HG03175 (cell line): ENCODE results near the gene ZNF468.
"Not testable (repeated sequence)": the region's sequence is repeated elsewhere in the genome, so short reads cannot be mapped to it uniquely, and the experiment has no call there.

Source experiments
- ATAC-seq: cut with Tn5 transposase; IDR thresholded peaks from one replicate; pipeline ENCODE4 v1.9.1; 2021; ENCODE audit warnings: mild to moderate bottlenecking, moderate library complexity; ENCODE audit not compliant: unreplicated experiment

The ZNF468 gene

DNA sequence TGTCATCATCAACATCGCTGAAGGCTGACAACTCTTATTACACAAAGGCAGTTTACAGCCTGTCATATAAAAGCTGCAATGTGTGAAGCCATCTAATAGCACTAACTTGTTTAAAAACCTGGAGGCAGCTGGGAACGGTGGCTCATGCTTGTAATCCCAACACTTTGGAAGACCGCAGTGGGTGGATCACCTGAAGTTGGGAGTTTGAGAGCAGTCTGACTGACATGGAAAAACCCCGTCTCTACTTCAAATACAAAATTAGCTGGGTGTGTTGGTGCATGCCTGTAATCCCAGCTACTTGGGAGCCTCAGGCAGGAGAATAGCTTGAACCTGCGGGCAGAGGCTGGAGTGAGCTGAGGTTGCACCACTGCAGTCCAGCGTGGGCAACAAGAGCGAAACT, 27.6 kb downstream of the ZNF468 start:
- ATAC-seq: not testable (repeated sequence)

DNA sequence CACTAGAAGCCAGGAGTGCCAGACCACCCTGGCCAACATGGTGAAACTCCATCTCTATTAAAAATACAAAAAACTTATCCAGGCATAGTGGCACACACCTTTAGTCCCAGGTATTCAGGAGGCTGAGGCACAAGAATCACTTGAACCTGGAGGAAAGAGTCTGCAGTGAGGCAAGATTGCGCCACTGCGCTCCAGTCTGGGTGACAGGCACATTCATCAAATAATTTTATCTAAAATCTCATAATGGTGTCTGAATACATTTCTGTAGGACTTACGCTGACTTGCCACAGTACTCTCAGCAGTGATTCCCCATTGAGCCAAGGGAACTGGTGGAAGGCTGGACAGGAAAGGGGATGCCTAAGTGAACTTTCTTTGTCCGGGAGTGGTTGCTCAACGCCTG, 31.7 kb downstream of the ZNF468 start:
- no peak for ATAC-seq

DNA sequence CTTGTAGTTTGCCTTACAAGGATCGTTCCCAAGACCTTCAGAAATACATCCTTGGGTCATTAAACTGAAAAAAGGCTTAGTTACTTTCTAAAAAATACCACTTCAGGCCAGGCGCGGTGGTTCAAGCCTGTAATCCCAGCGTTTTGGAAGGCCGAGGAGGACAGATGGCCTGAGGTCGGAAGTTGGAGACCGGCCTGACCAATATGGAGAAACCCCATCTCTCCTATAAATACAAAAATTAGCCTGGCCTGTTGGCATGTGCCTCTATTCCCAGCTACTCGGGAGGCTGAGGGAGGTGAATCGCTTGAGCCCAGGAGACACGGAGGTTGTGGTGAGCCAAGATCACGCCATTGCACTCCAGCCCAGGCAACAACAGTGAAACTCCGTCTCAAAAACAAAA, 33.7 kb downstream of the ZNF468 start:
- no peak for ATAC-seq

DNA sequence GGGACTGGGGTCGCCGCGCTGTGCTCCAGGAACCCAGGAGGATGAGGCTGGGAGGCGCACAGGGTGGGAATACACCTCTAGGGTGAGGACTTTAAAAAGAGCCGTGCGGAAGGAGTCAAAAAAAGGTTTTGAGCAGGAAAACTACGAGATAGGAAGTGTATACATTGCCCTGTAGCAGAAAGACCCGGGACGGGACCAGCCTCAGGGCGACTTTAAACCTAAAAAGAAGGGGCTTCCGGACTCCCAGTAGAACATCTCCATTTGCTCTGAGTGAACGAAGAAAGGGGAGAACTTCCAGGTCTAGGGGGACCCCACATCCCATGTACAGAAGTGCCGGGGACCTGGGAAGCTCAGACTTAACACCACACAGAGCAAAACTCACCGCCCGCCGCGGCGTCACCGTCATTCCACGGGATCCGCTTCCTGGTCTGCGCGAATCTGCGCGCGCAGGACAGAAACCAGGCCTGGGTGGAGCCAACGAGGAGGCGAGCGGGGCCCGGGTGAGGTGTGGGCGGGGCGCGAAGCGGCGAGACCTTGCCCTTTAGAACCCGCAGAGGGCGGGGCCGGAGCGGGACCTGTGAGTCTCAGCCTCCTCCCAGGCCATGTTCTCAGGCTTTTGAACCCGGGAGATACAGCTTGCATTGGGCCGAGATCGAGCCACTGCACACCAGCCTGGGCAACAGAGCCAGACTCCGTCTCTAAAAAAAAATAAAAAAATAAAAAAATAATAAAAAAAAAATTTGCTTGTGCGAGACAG, 36.0 kb downstream of the ZNF468 start, which contains the start of gene ZNF28:
ZNF28 (minus strand) TSS at position 430 of the 757 bp plus-strand sequence. CDS start 3,675 bp downstream, outside the sequence.
- peak; percentile 94 for ATAC-seq

DNA sequence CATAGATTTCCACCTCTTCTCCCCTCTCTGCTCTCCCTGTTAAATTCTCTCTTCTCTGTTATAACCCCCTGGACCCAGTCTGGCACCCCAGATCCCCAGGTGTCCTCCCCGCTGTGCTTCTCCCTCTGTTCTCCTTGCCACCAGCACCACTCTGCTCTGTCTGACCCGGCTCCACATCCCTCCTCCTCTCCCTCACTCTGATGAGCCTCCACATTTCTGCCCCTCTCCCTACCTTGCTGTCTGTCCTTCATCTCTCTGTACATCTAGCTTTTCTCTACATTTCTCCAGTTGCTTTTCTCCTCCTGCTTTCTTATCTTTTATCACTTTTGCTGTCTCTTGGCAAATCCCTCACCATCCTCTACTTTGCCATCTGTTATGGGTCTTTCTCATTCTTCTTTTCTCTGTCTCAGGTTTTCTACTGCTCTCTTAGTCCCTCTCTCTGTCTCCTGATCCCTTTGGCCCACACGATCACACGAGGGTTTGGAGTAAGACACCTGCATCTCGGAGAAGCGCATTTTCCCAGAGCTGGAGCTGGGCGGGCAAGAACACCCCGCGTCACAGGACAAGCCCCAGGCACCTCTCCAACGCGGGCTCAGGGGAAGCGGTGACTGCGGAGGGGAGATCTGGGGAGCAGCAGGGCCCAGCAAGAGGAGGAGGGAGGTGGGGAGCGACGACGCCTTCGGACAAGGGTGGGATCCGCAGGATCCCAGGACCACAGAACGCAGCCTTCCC, 36.8 kb downstream of the ZNF468 start:
- ATAC-seq: peak; percentile 41

DNA sequence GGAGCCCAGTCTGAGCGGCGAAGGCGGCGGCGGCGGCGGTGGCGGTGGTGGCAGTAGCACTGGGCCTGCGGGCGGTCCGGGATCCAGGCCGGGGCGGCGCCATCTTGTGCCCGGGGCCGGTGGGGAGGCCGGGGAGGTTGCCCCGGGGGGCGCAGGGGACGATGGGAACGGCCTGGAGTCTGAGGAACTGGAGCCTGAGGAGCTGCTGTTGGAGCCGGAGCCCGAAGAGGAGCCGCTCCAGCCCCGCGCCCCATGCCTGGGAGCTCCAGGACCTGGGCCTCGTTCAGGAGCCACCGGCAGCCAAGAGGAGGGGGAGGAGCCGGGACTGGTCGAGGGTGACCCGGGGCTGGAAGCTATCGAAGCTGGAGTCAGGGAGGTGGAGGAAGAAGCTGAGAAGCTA, 47.6 kb downstream of the ZNF468 start:
- ATAC-seq: no peak

DNA sequence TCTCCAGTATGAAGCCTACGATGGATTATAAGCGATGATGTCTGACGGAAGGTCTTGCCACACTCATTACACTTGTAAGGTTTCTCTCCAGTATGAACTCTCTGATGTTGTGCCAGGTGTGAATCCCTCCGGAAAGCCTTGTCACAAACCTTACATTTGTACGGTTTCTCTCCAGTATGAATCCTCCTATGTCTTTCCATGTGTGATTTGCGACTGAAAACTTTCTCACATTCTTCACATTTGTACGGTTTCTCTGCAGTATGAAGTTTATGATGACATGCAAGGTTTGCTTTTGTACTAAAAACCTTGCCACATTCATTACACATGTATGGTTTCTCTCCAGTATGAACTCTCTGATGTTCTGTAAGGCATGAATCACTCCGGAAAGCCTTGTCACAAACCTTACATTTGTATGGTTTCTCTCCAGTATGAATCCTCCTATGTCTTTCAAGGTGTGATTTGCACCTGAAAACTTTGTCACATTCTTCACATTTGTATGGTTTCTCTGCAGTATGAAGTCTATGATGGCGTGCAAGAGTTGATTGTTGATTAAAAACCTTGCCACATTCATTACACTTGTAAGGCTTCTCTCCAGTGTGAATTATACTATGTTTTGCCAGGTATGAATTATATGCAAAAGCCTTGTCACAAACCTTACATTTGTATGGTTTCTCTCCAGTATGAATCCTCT, 57.3 kb downstream of the ZNF468 start:
- not testable (repeated sequence) for ATAC-seq

DNA sequence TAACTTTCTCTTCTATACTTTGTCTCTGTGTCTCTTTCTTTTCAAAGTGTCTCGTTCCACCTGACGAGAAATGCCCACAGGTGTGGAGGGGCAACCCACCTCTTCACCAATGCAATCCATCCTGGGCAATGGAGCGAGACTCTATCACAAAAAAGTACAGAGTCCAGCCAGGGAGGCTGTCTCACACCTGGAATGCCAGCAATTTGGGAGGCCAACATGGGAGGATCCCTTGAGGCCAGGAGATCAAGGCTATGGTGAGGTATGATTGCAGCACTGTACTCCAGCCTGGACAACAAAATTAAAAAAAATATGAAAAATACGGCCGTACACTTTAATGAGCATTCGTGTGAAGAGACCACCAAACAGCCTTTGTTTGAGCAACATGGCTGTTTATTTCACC, 68.0 kb downstream of the ZNF468 start:
- ATAC-seq: no peak
